Fibroblast of lung (primary cell): ENCODE data around the gene BCL2L13. TPM values are rescaled to one million over a fixed set of nuclear protein-coding genes. Genes with fewer than 3 reads are reported as not detected.

Experiments
- DNase-seq, 2 donors: peaks; one replicate each; pipeline versions ENCODE4 v3.0.0 to v3.0.0-alpha.2; 2010; ENCODE audit warnings: low read depth in 2 of 2
- H2AFZ ChIP-seq: 2 replicates; pipeline ENCODE4 v1.5.1; 2012; ENCODE audit warnings: low read length, control low read depth, inconsistent platforms
- H3K27ac ChIP-seq: 2 replicates; pipeline ENCODE4 v1.5.1; 2011; ENCODE audit warnings: low read length, control low read depth; ENCODE audit not compliant: insufficient read depth
- H3K27me3 ChIP-seq: 2 replicates; pipeline ENCODE4 v1.5.1; 2011; ENCODE audit warnings: mild to moderate bottlenecking, low read length; ENCODE audit not compliant: control insufficient read depth, insufficient read depth
- H3K36me3 ChIP-seq: 2 replicates; pipeline ENCODE4 v1.5.1; 2011; ENCODE audit warnings: low read length; ENCODE audit not compliant: control insufficient read depth, insufficient read depth
- H3K4me1 ChIP-seq: 2 replicates; pipeline ENCODE4 v1.5.1; 2011; ENCODE audit warnings: low read length; ENCODE audit not compliant: control insufficient read depth, insufficient read depth; ENCODE audit errors: extremely low read depth
- H3K4me2 ChIP-seq: 2 replicates; pipeline ENCODE4 v1.5.1; 2011; ENCODE audit warnings: low read length, control low read depth; ENCODE audit not compliant: insufficient read depth; ENCODE audit errors: extremely low read depth
- H3K4me3 ChIP-seq, 4 experiments: fragments of 200-600 bp in 1 of 4; sonication (generic) in 1 of 4; replicated peaks in 1 of 4; 2 replicates each; pipeline ENCODE4 v1.5.1; 2011 to 2016; ENCODE audit warnings: low read length in 4 of 4, low read depth in 3 of 4, mild to moderate bottlenecking in 3 of 4, control low read depth in 2 of 4, inconsistent platforms in 1 of 4, mixed read lengths in 1 of 4; ENCODE audit not compliant: insufficient read depth in 1 of 4; ENCODE audit errors: control extremely low read depth in 1 of 4
- H3K79me2 ChIP-seq: 2 replicates; pipeline ENCODE4 v1.5.1; 2012; ENCODE audit warnings: mild to moderate bottlenecking, low read length, inconsistent platforms; ENCODE audit not compliant: control insufficient read depth, insufficient read depth
- H3K9ac ChIP-seq: 2 replicates; pipeline ENCODE4 v1.5.1; 2011; ENCODE audit warnings: mild to moderate bottlenecking, low read length, control low read depth; ENCODE audit not compliant: insufficient read depth
- H3K9me3 ChIP-seq: 2 replicates; pipeline ENCODE4 v1.5.1; 2012; ENCODE audit warnings: low read depth, low read length; ENCODE audit not compliant: control insufficient read depth, insufficient read depth
- H4K20me1 ChIP-seq: 2 replicates; pipeline ENCODE4 v1.5.1; 2011; ENCODE audit warnings: low read length; ENCODE audit not compliant: control insufficient read depth, insufficient read depth; ENCODE audit errors: extremely low read depth
- EZH2 ChIP-seq: IDR thresholded peaks from 2 replicates; pipeline ENCODE4 v1.5.1; 2012; ENCODE audit warnings: low read length, control low read depth, mild to moderate bottlenecking; ENCODE audit errors: missing control alignments
- polyA plus RNA-seq, 2 donors: library from polyadenylated mRNA; depleted of rRNA in 1 of 2; stranded (reverse) in 1 of 2; unstranded in 1 of 2; fragments of >200 nt; gene quantifications; 2 replicates each; pipeline ENCODE4 v1.2.1, GENCODE V29; 2011 to 2012; ENCODE audit warnings: missing spikeins in 1 of 2
- total RNA-seq: library from RNA; depleted of rRNA; stranded (reverse); fragments of >200 nt; gene quantifications from 2 replicates; pipeline ENCODE4 v1.2.1, GENCODE V29; 2014
- TF ChIP-seq, protein P1 (sequence below), 2 donors: IDR thresholded peaks in 1 of 2; conservative IDR thresholded peaks in 1 of 2; 1 replicate in 1 of 2; 2 replicates in 1 of 2; pipeline ENCODE4 v1.5.1; 2011 to 2012; ENCODE audit warnings: low read length in 2 of 2, control low read depth in 1 of 2, inconsistent platforms in 1 of 2, low read depth in 1 of 2, mild to moderate bottlenecking in 1 of 2

The BCL2L13 gene
- total and polyA plus RNA-seq, 2 donors (not counting 1 experiment from before 2014, with no cell fraction given), result 65.1 to 76.8 TPM

DNA sequence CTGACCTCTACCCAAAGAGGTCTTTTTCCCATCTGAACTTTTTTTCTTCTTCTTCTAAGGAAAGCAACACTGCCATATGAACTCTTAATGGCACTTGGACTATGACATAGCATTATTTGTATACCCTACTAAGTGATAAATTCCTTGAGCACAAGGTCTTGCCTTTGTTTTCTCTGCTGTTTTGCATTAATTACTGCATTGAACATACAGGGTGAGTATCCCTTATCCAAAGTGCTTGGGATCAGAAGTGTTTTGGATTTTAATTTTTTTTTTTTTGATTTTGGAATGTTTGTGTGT is 86.9 kb downstream of the BCL2L13 start:
- H3K4me2 ChIP-seq, result no peak overlapping the region
- no peaks in the 10 kb centered on the region for H3K9me3 ChIP-seq
- DNase-seq, result no peak
- no peak overlapping the region for H2AFZ ChIP-seq
- TF ChIP-seq EZH2, result no peak
- TF ChIP-seq, protein P1, sequence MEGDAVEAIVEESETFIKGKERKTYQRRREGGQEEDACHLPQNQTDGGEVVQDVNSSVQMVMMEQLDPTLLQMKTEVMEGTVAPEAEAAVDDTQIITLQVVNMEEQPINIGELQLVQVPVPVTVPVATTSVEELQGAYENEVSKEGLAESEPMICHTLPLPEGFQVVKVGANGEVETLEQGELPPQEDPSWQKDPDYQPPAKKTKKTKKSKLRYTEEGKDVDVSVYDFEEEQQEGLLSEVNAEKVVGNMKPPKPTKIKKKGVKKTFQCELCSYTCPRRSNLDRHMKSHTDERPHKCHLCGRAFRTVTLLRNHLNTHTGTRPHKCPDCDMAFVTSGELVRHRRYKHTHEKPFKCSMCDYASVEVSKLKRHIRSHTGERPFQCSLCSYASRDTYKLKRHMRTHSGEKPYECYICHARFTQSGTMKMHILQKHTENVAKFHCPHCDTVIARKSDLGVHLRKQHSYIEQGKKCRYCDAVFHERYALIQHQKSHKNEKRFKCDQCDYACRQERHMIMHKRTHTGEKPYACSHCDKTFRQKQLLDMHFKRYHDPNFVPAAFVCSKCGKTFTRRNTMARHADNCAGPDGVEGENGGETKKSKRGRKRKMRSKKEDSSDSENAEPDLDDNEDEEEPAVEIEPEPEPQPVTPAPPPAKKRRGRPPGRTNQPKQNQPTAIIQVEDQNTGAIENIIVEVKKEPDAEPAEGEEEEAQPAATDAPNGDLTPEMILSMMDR (conservative IDR thresholded peaks at IDR 0.05 in 1 of 2, IDR thresholded peaks at IDR 0.05 in 1 of 2; ENCODE audit: low read depth in 1 of 2, low read length in 2 of 2), result no peak
- H3K27me3 ChIP-seq, result no peaks in the 10 kb centered on the region
- no peak overlapping the region for H3K9ac ChIP-seq
- no peaks in the 10 kb centered on the region for H3K79me2 ChIP-seq
- peaks cover 13% of the 10 kb centered on the region for H3K4me1 ChIP-seq
- no peak overlapping the region for H3K27ac ChIP-seq
- H4K20me1 ChIP-seq, result no peaks in the 10 kb centered on the region
- H3K36me3 ChIP-seq, result peaks cover 4% of the 10 kb centered on the region
- no peak overlapping the region for H3K4me3 ChIP-seq

DNA sequence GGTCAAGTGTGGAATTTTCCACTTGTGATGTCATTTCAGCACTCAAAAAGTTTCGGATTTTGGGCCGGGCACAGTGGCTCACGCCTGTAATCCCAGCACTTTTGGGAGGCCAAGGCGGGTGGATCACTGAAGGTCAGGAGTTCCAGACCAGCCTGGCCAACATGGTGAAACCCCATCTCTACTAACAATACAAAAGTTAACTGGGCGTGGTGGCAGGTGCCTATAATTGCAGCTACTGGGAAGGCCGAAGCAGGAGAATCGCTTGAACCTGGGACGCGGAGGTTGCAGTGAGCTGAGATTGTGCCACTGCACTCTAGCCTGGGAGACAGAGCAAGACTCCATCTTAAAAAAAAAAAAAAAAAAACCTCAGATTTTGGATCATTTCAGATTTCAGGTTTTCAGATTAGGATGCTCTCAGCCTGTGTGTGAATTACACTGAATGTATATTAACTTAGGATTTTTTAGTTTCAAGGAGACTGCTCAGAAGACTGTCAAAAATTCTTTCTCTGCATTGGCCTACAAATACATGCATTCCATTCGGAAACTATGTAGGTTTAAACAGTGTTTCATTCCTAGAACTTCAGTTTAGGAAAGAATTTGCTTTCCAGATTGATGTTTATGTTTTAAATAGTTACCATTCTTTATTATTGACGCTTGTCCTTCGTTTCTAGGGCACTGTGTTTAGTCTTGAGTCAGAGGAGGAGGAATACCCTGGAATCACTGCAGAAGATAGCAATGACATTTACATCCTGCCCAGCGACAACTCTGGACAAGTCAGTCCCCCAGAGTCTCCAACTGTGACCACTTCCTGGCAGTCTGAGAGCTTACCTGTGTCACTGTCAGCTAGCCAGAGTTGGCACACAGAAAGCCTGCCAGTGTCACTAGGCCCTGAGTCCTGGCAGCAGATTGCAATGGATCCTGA is 87.7 kb downstream of the BCL2L13 start:
- Histone ChIP-seq H3K9me3 (no peaks in the 10 kb centered on the region), H3K4me1 (peaks cover 13% of the 10 kb centered on the region), H3K79me2 (no peaks in the 10 kb centered on the region), H3K4me2 (peak overlapping the region; percentile 21), H3K9ac (no peak overlapping the region), H3K4me3 (no peak overlapping the region), H2AFZ (no peak overlapping the region), H3K36me3 (peaks cover 4% of the 10 kb centered on the region), H3K27ac (peak overlapping the region; percentile 71), H3K27me3 (no peaks in the 10 kb centered on the region), H4K20me1 (no peaks in the 10 kb centered on the region)
- TF ChIP-seq EZH2, result no peak
- TF ChIP-seq, protein P1 (conservative IDR thresholded peaks at IDR 0.05 in 1 of 2, IDR thresholded peaks at IDR 0.05 in 1 of 2; ENCODE audit: low read depth in 1 of 2, low read length in 2 of 2), result no peak
- DNase-seq, result peak in 1 of 2 donors; percentile 60

DNA sequence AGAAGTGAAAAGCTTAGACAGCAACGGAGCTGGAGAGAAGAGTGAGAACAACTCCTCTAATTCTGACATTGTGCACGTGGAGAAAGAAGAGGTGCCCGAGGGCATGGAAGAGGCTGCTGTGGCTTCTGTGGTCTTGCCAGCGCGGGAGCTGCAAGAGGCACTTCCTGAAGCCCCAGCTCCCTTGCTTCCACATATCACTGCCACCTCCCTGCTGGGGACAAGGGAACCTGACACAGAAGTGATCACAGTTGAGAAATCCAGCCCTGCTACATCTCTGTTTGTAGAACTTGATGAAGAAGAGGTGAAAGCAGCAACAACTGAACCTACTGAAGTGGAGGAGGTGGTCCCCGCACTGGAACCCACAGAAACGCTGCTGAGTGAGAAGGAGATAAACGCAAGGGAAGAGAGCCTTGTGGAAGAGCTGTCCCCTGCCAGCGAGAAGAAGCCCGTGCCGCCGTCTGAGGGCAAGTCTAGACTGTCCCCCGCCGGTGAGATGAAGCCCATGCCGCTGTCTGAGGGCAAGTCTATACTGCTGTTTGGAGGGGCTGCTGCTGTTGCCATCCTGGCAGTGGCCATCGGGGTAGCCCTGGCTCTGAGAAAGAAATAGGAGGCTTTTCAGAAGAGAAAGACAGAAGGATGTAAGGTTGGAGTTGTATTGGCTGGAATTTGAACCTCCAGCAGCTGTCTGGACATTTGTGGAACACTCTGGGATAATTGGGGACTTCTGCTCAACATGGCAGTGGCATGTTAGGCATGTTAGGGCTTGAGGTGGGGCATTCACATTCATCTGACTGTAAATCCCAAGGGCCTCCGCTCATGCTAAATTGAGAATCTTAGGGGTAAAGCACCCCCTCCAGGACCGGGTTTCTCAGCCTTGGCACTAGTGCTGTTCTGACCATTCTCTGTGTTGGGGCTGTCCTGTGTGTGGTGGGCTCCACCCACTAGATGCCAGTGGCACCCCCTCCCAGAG is 88.7 kb downstream of the BCL2L13 start:
- peaks cover 9% of the 10 kb centered on the region for H3K36me3 ChIP-seq
- no peaks in the 10 kb centered on the region for H3K79me2 ChIP-seq
- H3K9ac ChIP-seq, result no peak overlapping the region
- no peak overlapping the region for H2AFZ ChIP-seq
- H3K4me1 ChIP-seq, result peaks cover 13% of the 10 kb centered on the region
- no peaks in the 10 kb centered on the region for H3K9me3 ChIP-seq
- H4K20me1 ChIP-seq, result no peaks in the 10 kb centered on the region
- DNase-seq, result no peak
- no peaks in the 10 kb centered on the region for H3K27me3 ChIP-seq
- peak overlapping the region; percentile 71 for H3K27ac ChIP-seq
- H3K4me3 ChIP-seq, result no peak overlapping the region
- no peak for TF ChIP-seq EZH2
- TF ChIP-seq, protein P1 (conservative IDR thresholded peaks at IDR 0.05 in 1 of 2, IDR thresholded peaks at IDR 0.05 in 1 of 2; ENCODE audit: low read depth in 1 of 2, low read length in 2 of 2), result no peak
- peak overlapping the region; percentile 21 for H3K4me2 ChIP-seq
